NCI-H446 (cell line): ENCODE measurements around the gene TLCD4.

Experiments
- DNase-seq, 2 experiments: peaks; one replicate each; lab custom pipeline; 2025; lab: John Stamatoyannopoulos, UW

Gene TLCD4

GRCh38 chr1:95095833-95096217, 21.3 kb upstream of the TLCD4 start:
- no peak for DNase-seq

GRCh38 chr1:95096218-95096841, 20.8 kb upstream of the TLCD4 start:
- DNase-seq: no peak

GRCh38 chr1:95097426-95097825, 19.7 kb upstream of the TLCD4 start:
- DNase-seq: no peak

GRCh38 chr1:95098196-95098595, 19.0 kb upstream of the TLCD4 start:
- no peak for DNase-seq

- DNase-seq: no peak
Measured at GRCh38 chr1:95108792-95109191, 8.4 kb upstream of the TLCD4 start.

GRCh38 chr1:95111014-95111413, 6.1 kb upstream of the TLCD4 start:
- DNase-seq: no peak

- no peak for DNase-seq
Measured at GRCh38 chr1:95113684-95114083, 3.5 kb upstream of the TLCD4 start.

GRCh38 chr1:95115708-95116137, 1.4 kb upstream of the TLCD4 start:
- no peak for DNase-seq

GRCh38 chr1:95116580-95117206, 462 bp upstream of the TLCD4 start:
- DNase-seq: peak; percentile 57 to 82

- DNase-seq: no peak
Measured at GRCh38 chr1:95118067-95118499, 928 bp downstream of the TLCD4 start.

GRCh38 chr1:95118710-95119109, 1.6 kb downstream of the TLCD4 start:
- no peak for DNase-seq

- no peak for DNase-seq
Measured at GRCh38 chr1:95119273-95119672, 2.1 kb downstream of the TLCD4 start.

GRCh38 chr1:95122151-95122697, 5.1 kb downstream of the TLCD4 start:
- DNase-seq: no peak

GRCh38 chr1:95124342-95124741, 7.2 kb downstream of the TLCD4 start:
- DNase-seq: no peak

GRCh38 chr1:95126366-95126765, 9.2 kb downstream of the TLCD4 start:
- no peak for DNase-seq

- no peak for DNase-seq
Measured at GRCh38 chr1:95126846-95127245, 9.7 kb downstream of the TLCD4 start.

- DNase-seq: peak in 1 of 2 experiments; percentile 69
Measured at GRCh38 chr1:95127380-95127779, 10.2 kb downstream of the TLCD4 start.

- no peak for DNase-seq
Measured at GRCh38 chr1:95132762-95133161, 15.6 kb downstream of the TLCD4 start.

GRCh38 chr1:95133687-95134086, 16.5 kb downstream of the TLCD4 start:
- DNase-seq: no peak

GRCh38 chr1:95138223-95138622, 21.1 kb downstream of the TLCD4 start:
- no peak for DNase-seq

GRCh38 chr1:95139039-95139438, 21.9 kb downstream of the TLCD4 start:
- no peak for DNase-seq

GRCh38 chr1:95140791-95141190, 23.6 kb downstream of the TLCD4 start:
- DNase-seq: peak in 1 of 2 experiments; percentile 18

- DNase-seq: no peak
Measured at GRCh38 chr1:95145493-95145892, 28.3 kb downstream of the TLCD4 start.

- DNase-seq: no peak
Measured at GRCh38 chr1:95146637-95147036, 29.5 kb downstream of the TLCD4 start.
